ENCODE results near the gene SEC11A.

GRCh38 chr15:84654689-84655453 lies 61.1 kb downstream of the SEC11A start:
- TF ChIP-seq CTCF (IDR thresholded peaks at IDR 0.05) (peak; percentile 46 to 71 (median 65)), POLR2AphosphoS5 (IDR thresholded peaks at IDR 0.05) (peak in 1 of 2 donors; percentile 22), EP300 (IDR thresholded peaks at IDR 0.05) (no peak), POLR2A (IDR thresholded peaks at IDR 0.05; ENCODE audit: low read depth) (no peak)
